ENCODE data around the gene GNAS.

GNAS gene

GRCh38 chr20:58871533-58872102 is 19.1 kb downstream of the GNAS start:
- in situ Hi-C loops (cut with MboI; ENCODE audit: low pct_unique_long_range_greater_than_20kb, low sequenced_read_pairs), result loop anchor here (25.0 kb wide), 2 partner anchors 341 to 541 kb away; no protein-coding TSS in a partner anchor
- DNase-seq, result no peak

GRCh38 chr20:58874469-58874868 is 22.0 kb downstream of the GNAS start:
- in situ Hi-C loops (cut with MboI; ENCODE audit: low pct_unique_long_range_greater_than_20kb, low sequenced_read_pairs), result loop anchor here (25.0 kb wide), 2 partner anchors 338 to 538 kb away; no protein-coding TSS in a partner anchor
- no peak for DNase-seq

DNA sequence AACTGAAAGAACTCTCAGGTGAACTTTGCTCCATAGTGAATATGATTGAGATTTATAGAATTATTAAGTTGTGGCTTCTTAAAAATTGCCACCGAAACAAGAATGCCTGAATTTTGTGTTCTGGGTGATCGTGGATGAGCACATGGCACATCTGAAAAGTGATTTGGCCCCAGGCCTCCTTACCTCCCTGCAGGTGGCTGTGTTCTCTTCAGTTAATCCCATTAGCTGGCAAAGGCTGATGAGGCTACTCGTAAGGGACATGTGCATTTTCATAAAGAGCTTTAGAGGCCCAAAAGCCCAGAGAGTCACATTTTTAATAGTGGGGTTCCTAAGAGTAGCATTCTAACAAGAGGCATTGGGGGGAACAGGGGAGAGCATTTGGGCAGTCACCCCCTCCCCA is 22.6 kb downstream of the GNAS start:
- in situ Hi-C loops (cut with MboI; ENCODE audit: low pct_unique_long_range_greater_than_20kb, low sequenced_read_pairs), result no loop called here

GRCh38 chr20:58875541-58876134 is 23.1 kb downstream of the GNAS start:
- DNase-seq, result no peak
- in situ Hi-C loops (cut with MboI; ENCODE audit: low pct_unique_long_range_greater_than_20kb, low sequenced_read_pairs), result no loop called here

More for the DNA sequence above, 22.6 kb downstream of the GNAS start:
- DNase-seq, result no peak

GRCh38 chr20:58876437-58876836 is 23.9 kb downstream of the GNAS start:
- no peak for DNase-seq
- in situ Hi-C loops (cut with MboI; ENCODE audit: low pct_unique_long_range_greater_than_20kb, low sequenced_read_pairs), result no loop called here

DNA sequence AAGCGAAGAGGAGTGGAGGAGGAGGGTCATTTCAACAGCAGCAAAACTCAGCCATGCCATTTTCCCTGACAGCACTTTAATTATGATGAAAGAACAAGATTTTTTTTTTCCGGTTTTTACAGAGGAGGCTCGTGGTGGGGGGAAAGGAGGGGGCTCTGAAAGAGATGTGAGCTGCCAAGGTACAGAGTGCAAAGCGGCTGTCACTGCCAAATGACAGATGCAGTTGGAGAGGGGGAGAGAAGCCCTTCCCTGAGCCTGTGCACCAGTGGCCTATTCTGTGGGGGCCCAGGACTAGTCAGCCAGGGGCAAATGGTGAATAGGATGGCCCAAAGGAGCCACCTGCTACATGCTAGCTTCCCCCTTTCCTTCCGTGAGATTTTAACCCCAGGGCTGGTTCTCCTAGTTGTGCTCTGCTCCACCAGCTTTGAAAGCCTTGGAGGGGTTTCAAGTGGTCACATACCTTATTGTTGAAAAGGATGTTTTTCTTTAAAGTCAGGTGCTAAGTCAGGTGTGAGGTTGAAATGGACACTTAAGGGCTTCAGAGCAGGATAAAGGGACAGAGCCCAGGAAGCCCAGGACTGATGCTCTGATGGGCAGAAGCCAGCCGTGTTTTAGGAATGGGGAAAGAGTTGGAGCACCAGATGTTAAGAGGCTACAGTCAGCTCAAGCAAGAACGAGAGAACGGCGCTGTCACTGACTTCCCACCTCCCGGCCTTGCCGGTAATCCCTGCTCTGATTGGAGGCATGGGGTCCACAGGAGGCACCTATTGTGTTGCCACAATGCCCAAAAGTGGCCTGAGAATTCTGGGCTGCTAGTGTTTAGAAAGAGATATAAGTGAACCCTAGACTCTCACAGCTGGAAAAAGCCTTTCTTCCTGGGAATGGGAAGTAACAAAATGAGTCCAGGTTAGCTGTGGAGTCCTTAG is 24.8 kb downstream of the GNAS start:
- in situ Hi-C loops (cut with MboI; ENCODE audit: low pct_unique_long_range_greater_than_20kb, low sequenced_read_pairs), result no loop called here
- no peak for DNase-seq

- in situ Hi-C loops (cut with MboI; ENCODE audit: low pct_unique_long_range_greater_than_20kb, low sequenced_read_pairs), result no loop called here
- no peak for DNase-seq
Measured at GRCh38 chr20:58877976-58878360, 25.5 kb downstream of the GNAS start.

- no peak for DNase-seq
- in situ Hi-C loops (cut with MboI; ENCODE audit: low pct_unique_long_range_greater_than_20kb, low sequenced_read_pairs), result no loop called here
Measured at GRCh38 chr20:58878399-58878798, 25.9 kb downstream of the GNAS start.

DNA sequence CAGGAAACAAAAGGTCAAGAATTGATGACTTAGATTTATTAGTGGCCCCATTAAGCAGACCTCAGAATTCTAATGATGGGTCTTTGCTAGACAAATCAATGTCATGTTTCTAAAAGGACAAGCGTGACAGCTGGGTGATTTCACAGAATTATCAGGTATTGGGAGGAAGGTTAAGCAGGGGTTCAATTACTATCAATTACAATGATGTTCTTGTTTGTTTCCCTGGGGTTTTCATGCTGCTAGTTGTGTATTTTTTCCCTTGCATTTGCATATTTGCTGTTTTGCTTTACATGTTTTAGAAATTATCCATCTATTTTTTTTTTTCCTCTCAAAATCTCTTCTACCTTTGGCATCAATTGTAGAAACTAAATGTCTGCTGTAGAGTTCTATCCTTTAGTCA is 27.9 kb downstream of the GNAS start:
- no peak for DNase-seq
- in situ Hi-C loops (cut with MboI; ENCODE audit: low pct_unique_long_range_greater_than_20kb, low sequenced_read_pairs), result no loop called here

- no peak for DNase-seq
- in situ Hi-C loops (cut with MboI; ENCODE audit: low pct_unique_long_range_greater_than_20kb, low sequenced_read_pairs), result no loop called here
Measured at GRCh38 chr20:58880994-58881752, 28.7 kb downstream of the GNAS start.

- in situ Hi-C loops (cut with MboI; ENCODE audit: low pct_unique_long_range_greater_than_20kb, low sequenced_read_pairs), result no loop called here
- no peak for DNase-seq
Measured at GRCh38 chr20:58882704-58883089, 30.2 kb downstream of the GNAS start.

DNA sequence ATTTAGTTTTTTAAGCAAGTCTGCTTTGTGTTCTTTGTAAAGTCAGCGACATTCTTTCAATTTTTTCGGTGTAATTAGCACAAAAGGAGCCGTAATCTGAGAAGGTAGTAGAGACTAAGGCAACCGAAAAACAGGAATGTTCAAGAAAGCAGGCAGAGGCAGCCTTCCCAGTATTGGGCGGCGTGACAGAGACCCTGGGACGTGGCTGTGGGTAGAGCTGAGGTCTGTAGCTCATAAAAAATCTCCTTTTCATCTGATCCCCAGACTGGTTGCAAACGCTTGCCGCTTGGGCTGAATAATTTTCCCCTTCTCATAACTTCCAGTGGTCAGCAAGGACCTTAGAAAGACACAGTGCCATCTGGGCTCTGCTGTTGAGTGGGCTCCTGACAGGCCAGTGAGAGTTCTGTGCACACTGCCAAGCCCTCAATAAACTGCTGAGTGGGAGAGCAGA is 30.8 kb downstream of the GNAS start:
- DNase-seq, result no peak
- in situ Hi-C loops (cut with MboI; ENCODE audit: low pct_unique_long_range_greater_than_20kb, low sequenced_read_pairs), result no loop called here

GRCh38 chr20:58884966-58885365 is 32.5 kb downstream of the GNAS start:
- in situ Hi-C loops (cut with MboI; ENCODE audit: low pct_unique_long_range_greater_than_20kb, low sequenced_read_pairs), result no loop called here
- no peak for DNase-seq

GRCh38 chr20:58886546-58886945 is 34.0 kb downstream of the GNAS start:
- in situ Hi-C loops (cut with MboI; ENCODE audit: low pct_unique_long_range_greater_than_20kb, low sequenced_read_pairs), result no loop called here
- no peak for DNase-seq

GRCh38 chr20:58888103-58888502 is 35.6 kb downstream of the GNAS start:
- in situ Hi-C loops (cut with MboI; ENCODE audit: low pct_unique_long_range_greater_than_20kb, low sequenced_read_pairs), result no loop called here
- no peak for DNase-seq

DNA sequence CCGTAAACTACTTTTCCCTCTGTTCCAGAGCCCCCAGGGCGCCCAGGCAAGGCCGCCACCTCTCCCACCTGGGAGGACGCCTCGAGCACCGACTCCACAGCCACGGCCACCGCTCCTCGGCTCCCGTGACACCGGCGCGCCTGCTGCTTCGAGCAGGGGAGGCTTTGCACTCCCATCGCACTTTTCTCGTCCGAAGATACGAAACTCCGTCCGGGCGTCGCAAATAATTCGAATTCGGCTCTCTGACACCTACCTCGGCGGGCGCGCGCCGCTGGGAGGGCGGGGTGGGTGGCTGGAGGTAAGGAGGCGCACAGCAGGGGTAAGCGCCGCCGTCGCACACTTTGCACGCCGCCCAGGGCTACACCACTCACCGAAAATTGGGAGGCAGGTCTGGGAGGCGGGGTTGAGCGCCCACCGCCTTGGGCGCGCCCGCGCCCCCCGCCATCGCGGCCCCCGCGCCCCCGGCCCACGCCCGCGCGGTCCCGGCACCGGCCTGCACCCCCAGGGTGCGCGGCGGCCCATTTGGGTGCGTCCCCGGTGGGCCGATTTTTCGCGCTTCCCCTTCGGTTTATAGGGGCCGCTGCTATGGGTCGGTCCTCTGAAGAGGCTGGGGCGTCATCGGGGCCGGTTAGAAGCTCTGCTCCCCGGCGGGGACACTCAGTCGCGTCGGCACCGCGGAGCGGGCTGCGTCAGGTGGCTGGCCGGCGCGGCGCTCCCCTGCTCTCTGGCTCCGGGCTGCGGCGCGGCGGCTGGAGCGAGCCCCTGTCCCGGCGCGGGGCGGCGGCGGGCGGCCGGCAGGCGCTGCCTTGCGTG is 36.2 kb downstream of the GNAS start:
- in situ Hi-C loops (cut with MboI; ENCODE audit: low pct_unique_long_range_greater_than_20kb, low sequenced_read_pairs), result no loop called here
- DNase-seq, result no peak

DNA sequence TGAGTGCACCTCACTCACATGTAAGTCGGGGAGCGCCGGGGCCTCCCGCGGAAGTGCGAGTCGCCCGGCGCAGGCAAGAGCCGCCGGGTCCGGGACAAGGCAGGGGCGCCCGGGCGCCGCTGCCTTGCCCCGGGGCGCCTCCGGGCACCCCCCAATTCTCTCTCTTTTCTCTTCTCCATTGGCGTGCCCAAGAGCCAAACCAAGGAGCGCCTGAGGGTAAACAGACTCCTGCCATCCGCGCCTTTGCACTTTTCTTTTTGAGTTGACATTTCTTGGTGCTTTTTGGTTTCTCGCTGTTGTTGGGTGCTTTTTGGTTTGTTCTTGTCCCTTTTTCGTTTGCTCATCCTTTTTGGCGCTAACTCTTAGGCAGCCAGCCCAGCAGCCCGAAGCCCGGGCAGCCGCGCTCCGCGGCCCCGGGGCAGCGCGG is 36.8 kb downstream of the GNAS start:
- DNase-seq, result no peak
- in situ Hi-C loops (cut with MboI; ENCODE audit: low pct_unique_long_range_greater_than_20kb, low sequenced_read_pairs), result no loop called here

GRCh38 chr20:58889798-58890517 is 37.4 kb downstream of the GNAS start:
- in situ Hi-C loops (cut with MboI; ENCODE audit: low pct_unique_long_range_greater_than_20kb, low sequenced_read_pairs), result no loop called here
- DNase-seq, result no peak
